ENCODE results near the gene COQ9. TPM values are rescaled to one million over a fixed set of nuclear protein-coding genes. Genes with fewer than 3 reads are reported as not detected.

Gene COQ9
- total and polyA plus RNA-seq, 2 of the 4 experiments (the other 2 are of a cell fraction): 57.9 to 58.5 TPM

- Histone ChIP-seq H3K36me3 (ENCODE audit: control insufficient read depth, insufficient read depth, low read length) (no peaks in the 10 kb centered on the region), H2AK5ac (ENCODE audit: low read depth, low read length) (no peak overlapping the region), H4K91ac (ENCODE audit: insufficient read depth, low read depth, low read length) (no peak overlapping the region), H3K18ac (ENCODE audit: low read depth, low read length) (no peak overlapping the region), H3K9me1 (ENCODE audit: insufficient read depth, low read length) (no peaks in the 10 kb centered on the region), H3K56ac (ENCODE audit: extremely low read depth, insufficient read depth, low read length) (no peak overlapping the region), H2BK120ac (ENCODE audit: low read depth, low read length) (no peak overlapping the region), H2AK9ac (replicated peaks; ENCODE audit: low read depth, low read length, poor library complexity) (no peak overlapping the region), H4K20me1 (ENCODE audit: insufficient read depth, low read length) (no peaks in the 10 kb centered on the region), H4K5ac (ENCODE audit: low read depth, low read length) (no peak overlapping the region), H3K79me1 (ENCODE audit: low read depth in 1 of 2, low read length in 2 of 2) (no peaks in the 10 kb centered on the region), H3K4me2 (ENCODE audit: low read depth, low read length) (no peak overlapping the region), H3K9ac (ENCODE audit: low read depth, low read length) (no peak overlapping the region), H3K4me3 (ENCODE audit: insufficient read depth, low read depth, low read length) (no peak overlapping the region), H2BK15ac (ENCODE audit: low read depth, low read length) (no peak overlapping the region), H3K9me3 (ENCODE audit: control insufficient read depth, insufficient read depth, low read length) (no peaks in the 10 kb centered on the region), H4K8ac (ENCODE audit: low read depth in 2 of 2, low read length in 2 of 2) (no peak overlapping the region), H2BK20ac (ENCODE audit: low read depth, low read length) (no peak overlapping the region), H3K4ac (ENCODE audit: low read depth, low read length) (no peak overlapping the region), H2BK5ac (ENCODE audit: low read depth, low read length, poor library complexity, severe bottlenecking) (no peak overlapping the region), H3K27me3 (ENCODE audit: control insufficient read depth, insufficient read depth, low read length) (peaks cover 66% of the 10 kb centered on the region), H3K4me1 (ENCODE audit: control insufficient read depth, insufficient read depth, low read length) (no peaks in the 10 kb centered on the region), H3K14ac (replicated peaks; ENCODE audit: low read depth, low read length) (no peak overlapping the region), H3K23ac (ENCODE audit: low read depth, low read length) (no peak overlapping the region), H3K27ac (ENCODE audit: insufficient read depth, low read length) (no peak overlapping the region), H2AFZ (replicated peaks; ENCODE audit: low read length, poor library complexity) (no peak overlapping the region)
- ATAC-seq (ENCODE audit: low read depth) (no peak), DNase-seq (no peak)
- no TSS peak for BruUV-seq (replicated peaks)
- TF ChIP-seq POLR2A (IDR thresholded peaks at IDR 0.05; ENCODE audit: low read depth, low read length): no peak
- no peak for TF ChIP-seq CTCF (conservative IDR thresholded peaks at IDR 0.05; ENCODE audit: low read depth, low read length)
- TF ChIP-seq ELK1 (IDR thresholded peaks at IDR 0.05; ENCODE audit: borderline replicate concordance, low read depth, low read length): no peak
- in situ Hi-C loops (cut with MboI; ENCODE audit: low sequenced_read_pairs): no loop called here
- intact Hi-C loops (cut with micrococcal nuclease): no loop called here
- ChIA-PET CTCF (interaction anchor here (1.0 kb wide), 1 partner anchor 8 kb away, joined by 3 read pairs; no protein-coding TSS in a partner anchor), POLR2A (ENCODE audit: unreplicated experiment) (no interaction called here)
- WGBS, 2 experiments (ENCODE audit: extremely low coverage in 2 of 2, insufficient read length in 1 of 2): 83% methylated on average over 5 of the region's 5 CpGs; no CpG with 5 or more reads in 1 of the 2 experiments
- dilution Hi-C loops (cut with HindIII; ENCODE audit: low sequenced_read_pairs, unreplicated experiment): no loop called here
Measured at GRCh38 chr16:57409065-57409464, 38.2 kb upstream of the COQ9 start.
